HG03520 (cell line): Measurements from ENCODE around the gene TTLL10.
"Not testable (repeated sequence)": the region's sequence is repeated elsewhere in the genome, so short reads cannot be mapped to it uniquely, and the experiment has no call there.

Experiments
- ATAC-seq: cut with Tn5 transposase; IDR thresholded peaks from one replicate; pipeline ENCODE4 v1.9.1; 2021; ENCODE audit warnings: mild to moderate bottlenecking, moderate library complexity; ENCODE audit not compliant: unreplicated experiment

Gene TTLL10

DNA sequence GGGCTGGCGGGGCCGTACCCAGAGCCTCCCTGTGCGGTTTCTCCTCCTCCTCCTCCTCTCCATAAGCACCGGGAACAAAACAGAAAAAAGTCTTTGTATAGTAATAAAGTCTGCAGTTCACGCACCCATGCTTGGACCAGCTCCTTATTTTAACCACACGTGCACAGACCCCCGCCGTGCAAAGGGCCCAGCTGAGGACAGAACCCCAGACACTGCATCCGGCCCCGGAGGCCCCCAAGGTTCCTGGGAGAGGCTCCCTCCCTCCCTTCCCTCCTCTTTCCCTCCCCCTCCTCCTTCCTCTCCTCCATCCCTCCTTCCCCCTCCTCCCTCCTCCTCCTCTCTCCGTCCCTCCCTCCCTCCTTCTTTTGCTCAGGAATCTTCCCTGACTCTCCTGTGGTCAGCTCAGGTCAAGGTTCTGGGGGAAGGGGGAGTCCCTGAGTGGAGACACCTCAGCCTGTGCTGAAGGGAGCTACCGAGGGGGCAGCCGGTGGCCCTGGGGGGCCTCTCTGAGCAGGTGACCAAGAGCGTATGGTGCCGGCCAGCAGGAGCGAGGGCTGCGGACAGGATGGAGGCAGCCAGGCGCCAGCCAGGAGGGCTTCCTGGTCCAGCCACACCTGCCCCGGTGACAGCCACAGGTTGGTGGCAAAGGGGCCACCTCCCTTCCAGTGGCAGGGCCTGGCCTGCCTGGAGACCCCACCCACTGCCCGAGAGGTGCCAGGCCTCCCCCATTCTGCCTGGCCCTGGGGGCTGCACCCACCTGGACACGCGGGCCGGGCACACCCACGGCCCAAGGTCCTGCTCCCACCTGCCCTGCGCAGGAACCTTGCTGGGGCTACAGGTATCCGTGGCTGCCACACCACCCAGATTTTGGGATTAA, 3.2 kb upstream of the TTLL10 start:
- no peak for ATAC-seq

DNA sequence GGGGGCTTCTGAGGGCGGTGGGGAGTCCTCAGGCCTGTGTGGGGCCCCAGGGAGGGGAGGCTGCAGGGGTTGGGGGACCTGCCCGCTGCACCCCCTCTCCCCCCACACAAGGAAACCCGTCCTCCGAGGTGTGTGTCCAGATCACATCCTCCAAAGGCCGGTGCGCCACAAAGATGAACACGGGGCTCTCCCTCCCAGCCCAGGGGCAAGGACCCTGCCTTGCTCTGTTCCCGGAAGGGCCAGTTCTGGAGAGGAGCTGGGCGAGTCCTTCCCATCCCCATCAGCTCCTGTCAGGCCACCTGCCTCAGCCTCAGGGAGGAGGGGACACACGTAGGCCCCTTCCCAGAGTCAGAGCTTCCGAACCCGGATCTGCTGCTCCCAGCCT, 2.5 kb upstream of the TTLL10 start:
- no peak for ATAC-seq

DNA sequence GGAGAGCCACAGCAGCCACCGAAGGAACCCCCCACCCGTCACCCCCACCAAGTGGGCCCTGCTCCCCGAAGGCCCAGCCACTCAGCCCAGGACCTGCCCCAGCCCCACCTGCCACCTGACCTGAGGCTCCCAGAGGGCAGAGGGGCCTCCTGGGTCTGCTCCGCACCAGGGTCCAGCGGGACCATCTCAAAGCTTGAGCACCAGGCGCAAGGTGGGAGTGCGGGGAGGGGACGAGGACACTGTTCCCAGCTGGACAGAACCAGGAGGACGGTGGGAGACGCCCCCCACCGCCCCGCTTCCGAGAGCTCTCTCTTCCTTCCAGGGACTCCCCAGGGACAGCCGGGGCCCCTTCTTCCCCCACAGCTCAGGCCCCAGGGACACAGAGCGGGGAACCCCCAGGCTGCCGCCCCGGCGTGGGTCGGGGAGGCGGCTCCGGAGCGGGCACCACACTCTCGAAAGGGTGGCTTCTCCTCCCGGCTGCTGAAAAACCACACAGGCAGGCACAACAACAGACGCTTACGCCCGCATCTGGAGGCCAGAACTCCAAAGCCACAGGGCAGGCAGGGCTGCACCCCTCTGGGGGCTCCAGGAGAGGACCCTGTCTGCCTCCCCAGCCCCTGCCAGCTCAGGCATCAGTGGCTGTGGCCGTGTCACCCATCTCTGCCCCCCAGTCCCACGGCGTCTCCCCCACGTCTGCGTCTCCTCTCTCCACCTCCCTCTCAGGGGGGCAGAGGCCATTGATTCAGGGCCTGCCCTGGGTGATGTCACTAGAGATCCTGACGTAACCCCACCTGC, 1.9 kb upstream of the TTLL10 start:
- ATAC-seq, result no peak

DNA sequence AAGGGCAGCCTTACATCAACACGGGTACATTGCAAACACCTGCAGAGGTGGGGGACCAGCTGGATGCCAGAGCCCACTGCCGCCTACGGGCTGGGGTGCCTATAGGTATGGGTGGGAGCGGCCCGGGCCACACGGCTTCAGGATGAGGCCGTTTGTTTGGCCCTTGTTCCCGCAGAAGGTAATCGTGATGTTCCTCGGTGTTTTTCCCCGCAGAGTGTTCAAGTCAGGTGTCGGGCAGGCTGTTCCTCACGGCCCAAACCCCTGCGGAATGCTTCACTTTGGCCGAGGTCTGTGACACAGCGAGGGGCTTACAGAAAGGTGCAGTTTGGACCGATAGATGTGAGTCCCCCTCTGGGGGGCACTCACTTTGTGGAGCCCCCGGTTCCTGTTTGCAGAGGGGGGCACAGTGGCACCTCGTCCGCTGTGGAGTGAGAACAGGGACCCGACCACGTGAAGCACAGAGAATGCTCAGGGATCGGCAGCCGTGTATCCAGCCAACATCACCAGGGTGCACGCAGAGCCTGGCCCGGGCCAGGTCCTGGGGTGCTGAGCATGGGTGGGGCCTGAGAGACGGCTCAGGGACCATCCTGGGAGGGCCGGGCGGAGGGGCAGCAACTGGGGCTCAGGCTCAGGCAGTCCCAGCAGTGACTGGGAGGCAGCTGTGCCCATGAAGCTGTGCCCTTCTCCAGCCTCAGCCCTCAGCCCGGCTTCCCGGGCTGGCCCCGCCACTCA, 453 bp upstream of the TTLL10 start:
- ATAC-seq, result no peak

DNA sequence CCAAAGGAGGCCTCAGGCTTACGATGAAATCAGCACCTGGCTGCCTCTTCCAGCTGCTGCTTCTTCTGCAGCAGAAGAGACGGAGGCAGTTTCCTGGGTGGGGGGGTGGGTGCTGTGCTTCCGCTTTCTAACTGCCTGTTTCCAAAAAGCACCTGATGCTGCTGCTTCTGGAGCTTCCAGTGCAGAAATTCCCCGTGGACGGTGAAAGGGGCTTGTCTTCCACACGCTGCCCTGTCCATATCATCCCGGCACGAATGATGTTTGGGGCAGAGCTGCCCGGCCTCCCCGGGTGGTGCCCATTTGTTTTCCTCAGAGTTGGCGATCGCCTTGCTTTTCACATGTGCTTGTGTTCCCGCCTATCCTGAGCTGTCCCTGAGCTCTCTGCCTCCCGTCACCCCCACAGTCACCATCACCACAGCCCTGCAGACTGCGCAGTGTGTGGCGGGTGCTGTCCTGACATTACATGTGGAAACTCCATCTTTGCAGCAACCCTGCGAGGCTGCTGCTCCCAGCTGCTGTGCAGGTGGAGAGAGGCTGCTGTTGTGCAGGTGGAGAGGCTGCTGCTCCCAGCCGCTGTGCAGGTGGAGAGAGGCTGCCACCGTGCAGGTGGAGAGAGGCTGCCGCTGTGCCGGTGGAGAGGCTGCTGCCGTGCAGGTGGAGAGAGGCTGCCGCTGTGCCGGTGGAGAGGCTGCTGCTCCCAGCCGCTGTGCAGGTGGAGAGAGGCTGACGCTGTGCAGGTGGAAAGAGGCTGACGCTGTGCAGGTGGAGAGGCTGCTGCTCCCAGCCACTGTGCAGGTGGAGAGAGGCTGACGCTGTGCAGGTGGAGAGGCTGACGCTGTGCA, 1.8 kb downstream of the TTLL10 start:
- no peak for ATAC-seq

DNA sequence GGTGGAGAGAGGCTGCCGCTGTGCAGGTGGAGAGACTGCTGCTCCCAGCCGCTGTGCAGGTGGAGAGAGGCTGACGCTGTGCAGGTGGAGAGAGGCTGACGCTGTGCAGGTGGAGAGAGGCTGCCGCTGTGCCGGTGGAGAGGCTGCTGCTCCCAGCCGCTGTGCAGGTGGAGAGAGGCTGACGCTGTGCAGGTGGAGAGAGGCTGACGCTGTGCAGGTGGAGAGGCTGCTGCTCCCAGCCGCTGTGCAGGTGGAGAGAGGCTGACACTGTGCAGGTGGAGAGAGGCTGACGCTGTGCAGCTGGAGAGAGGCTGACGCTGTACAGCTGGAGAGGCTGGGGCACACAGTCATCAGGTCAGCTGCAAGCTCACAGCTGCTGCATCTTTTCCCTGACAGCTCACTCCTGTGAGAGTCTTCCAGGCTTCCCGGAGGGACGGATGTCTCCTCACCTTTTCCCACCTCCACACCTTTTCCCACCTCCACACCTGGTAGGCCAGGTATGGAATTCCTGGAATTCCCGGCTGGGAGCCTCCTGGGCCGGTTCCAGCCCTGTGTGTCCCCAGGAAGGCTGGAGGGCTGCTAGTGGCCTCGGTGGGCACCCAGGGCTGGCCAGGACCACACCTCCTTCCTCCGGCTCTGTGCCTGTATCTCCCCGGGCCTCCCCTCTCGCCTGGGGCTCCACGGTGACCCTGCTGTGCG, 2.5 kb downstream of the TTLL10 start:
- ATAC-seq, result not testable (repeated sequence)

DNA sequence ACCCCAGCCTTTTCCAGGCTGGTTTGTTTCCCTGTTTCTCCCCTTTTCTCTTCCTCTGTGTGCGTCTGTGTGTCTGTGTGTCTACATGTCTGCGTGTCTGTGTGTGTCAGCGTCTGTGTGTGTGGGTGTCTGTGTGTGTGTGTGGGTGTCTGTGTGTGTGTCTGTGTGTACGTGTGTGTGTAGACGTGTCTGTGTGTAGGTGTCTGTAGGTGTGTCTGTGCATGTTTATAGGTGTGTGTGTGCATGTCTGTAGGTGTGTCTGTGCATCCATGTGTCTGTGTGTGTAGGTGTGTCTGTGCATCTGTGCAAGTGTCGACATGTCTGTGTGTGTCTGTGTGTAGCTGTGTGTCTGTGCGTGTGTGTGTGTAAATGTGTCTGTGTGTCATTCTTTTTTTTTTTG, 3.3 kb downstream of the TTLL10 start:
- ATAC-seq, result no peak

DNA sequence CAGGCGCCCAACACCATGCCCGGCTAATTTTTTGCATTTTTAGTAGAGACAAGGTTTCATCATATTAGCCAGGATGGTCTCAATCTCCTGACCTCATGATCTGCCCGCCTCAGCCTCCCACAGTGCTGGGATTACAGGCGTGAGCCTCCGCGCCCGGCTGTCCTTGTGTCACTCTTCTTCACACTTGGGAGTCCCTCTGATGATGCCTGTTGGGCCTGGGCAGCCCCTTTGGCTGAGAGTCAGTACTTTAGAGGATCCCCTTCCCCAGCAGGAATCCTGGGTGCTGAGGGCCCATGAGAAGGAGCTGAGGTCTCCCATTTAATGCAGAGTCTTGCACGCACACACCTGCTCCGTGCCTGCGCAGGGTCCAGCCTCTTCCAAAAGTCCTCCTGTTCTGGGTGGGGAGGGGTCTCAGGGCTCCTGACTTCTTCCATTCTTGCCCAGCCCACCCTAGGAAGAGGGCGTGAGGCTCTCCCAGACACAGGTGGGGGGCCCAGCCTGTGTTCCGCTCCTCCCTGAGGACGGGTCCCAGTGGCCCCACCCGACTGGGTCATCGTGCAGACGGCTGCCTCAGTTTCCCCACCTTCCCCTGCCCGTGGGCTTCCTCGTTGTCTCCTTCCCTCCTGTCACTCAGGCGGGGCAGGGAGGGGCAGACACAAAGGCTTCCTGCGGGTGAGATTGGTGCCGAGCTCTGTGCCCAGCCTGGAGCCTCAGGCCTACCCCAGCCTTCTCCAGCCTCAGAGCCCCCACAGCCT, 3.9 kb downstream of the TTLL10 start:
- no peak for ATAC-seq

DNA sequence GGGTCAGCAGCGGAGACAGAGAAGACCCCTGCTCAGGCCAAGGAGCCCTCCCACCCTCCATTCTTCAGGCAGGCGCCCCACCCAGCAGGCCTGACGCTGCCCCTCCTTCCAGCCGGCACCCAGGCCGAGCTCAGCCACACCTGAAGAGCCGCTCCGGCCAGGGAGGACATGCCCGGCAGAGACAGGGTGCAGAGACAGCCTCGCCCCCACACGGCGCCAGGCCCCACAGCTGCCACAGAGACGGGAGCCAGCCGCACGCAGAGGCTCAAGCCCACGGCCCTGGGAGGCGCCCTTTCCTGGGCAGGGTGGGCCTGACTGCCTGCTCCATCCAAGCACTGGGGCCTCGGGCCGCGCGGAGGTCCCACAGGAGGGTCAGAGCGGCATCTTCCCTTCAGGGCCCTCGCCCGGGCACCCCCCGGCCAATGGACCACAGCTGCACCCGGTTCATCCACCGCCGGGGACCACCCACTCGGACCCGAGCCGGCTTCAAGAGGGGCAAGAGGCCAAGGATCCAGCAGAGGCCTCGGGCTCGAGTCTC, 5.2 kb downstream of the TTLL10 start:
- ATAC-seq, result no peak

DNA sequence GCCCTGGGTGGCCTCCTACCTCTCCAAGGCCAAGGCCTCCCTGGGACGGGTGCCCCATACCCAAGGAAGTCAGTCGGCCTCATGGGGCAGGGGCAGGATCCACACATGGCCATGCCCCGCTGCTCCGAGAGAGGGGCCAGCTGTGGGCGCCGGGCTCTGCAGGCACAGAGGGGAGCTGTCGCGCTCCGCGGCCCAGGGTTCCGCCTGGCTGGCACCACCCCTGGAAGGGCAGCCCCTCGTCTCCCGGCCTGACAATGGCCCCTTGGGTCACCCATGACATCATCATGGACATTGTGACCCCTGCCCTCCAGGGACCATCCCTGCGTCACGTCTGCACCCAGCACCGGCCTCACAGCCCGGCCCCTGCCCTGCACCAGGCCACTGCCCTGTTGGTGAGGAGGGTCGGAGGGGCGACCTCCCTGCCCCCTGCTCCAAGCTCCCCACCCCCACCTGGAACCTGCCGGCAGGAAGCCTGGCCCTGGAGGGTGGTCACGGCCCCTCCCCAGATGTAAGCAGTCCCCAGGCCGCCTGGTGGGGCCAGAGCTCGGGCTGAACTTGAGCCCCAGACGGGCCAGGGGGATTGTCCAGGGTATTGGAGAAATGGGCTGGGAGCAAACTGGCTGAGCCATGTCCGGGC, 5.8 kb downstream of the TTLL10 start:
- ATAC-seq, result no peak

DNA sequence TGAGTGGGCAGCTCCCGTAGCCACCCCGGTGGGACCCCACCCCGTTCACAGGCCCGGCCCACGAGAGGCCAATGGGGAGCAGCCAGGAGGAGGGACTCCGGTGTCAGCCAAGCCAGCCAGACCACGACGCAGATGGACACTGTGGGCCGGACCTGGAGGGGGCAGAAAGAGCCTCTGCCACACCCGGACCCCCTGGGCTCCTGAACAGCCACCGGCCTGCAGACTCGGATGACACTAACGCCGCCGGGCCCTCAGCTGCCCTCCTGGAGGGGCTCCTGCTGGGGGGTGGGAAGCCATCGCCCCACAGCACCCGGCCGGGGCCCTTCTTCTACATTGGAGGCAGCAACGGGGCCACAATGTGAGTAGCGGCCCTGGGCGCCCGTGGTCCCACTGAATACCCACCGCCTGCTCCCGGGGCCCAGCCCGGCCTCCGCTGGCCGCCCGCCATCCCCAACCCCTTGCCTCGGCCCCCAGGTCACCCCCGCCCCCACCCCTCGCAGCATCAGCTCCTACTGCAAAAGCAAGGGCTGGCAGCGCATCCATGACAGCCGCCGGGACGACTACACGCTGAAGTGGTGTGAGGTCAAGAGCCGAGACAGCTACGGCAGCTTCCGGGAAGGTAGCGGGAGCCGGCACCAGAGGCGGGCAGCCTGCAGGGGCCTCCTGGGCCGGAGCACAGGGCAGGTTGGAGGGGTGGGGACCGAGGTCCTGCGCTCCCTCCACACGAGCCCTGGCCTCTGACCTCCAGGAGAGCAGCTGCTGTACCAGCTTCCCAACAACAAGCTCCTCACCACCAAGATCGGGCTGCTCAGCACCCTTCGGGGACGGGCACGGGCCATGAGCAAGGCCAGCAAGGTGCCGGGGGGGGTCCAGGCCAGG, 6.5 kb downstream of the TTLL10 start:
- ATAC-seq, result no peak

DNA sequence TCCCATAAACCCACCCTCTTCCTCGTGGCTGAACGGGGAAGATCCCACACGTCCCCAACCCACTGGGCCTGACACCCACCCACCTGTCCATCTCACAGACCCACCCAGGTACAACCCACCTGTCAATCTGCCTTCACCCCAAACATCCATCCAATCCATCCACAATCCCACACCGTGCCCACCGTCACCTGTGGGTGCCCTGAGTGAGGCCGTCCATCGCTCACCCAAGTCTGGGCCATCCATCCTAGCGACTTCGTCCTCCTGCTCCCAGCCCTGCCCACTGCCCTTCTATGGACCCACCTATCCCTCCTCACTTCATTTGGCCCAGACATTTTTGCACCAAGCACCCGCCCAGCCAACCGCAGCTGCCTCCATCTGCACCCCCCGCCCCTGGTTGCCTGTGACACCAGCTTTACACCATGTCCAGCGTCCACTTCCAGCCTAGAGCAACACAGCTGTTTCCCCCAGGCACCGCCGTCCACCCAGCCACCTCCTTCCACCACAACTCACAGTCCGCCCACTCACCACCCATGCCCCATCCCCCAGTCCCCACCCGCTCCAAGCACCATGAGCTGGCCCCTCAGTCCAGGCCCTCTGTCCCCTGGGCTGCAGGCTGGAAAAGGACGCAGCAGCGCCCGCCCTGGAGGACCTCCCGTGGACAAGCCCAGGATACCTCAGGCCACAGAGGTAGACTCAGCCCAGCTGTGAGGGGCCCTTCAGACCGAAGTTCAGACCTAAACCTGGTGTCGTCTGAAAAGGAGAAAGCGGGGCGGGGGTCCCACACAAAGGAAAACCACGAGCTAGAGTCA, 7.7 kb downstream of the TTLL10 start:
- no peak for ATAC-seq

DNA sequence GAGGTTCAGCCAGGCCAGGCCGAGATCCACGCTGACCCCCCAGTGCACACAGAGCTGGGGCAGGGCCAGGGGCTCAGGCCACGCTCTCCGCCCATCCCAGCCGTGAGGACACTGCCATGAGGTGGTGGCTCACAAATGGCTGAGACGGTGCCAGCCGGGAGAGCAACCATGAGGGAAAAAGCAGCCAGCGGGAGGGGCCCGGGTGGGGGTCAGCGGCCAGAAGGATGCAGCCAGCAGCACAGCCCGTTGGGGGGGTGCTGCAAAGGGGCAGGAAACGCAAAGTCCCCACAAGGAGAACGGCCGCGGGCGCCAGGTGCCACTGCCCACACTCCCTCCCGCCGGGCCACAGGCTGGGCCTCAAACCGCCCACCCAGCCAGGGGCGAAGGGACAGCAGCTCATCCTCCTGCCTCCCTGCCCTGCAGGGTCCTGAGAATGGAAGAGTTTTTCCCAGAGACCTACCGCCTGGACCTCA, 8.3 kb downstream of the TTLL10 start:
- no peak for ATAC-seq

DNA sequence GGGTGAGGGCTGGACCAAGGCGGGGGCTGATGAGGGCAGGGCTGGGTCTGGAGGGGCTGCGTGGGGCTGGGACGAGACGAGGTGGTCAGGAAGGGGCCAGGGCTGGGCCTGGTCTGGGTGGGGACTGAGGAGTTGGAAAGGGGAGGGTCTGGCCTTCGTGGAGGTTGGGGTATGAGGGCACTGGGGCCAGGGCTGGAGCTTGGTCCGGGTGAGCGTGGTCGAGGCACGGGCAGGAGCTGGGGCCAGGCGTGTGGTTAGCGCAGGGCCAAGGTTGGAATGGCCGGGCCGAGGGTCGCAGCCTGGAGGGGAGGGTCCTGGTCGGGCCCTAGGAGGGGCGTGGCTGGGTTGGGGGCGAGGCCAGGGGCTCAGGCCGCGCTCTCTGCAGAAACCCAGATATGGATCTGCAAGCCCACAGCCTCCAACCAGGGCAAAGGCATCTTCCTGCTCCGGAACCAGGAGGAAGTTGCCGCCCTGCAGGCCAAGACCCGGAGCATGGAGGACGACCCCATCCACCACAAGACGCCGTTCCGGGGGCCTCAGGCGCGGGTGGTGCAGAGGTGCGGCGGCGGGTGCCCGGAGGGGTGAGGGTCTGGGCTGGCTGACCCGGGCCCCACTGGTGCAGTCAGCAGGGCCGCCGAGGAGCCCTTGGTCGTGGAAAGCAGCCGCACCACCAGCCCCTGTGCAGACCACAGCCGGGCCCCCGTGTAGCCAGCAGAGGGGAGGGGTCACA, 9.0 kb downstream of the TTLL10 start:
- ATAC-seq, result no peak

DNA sequence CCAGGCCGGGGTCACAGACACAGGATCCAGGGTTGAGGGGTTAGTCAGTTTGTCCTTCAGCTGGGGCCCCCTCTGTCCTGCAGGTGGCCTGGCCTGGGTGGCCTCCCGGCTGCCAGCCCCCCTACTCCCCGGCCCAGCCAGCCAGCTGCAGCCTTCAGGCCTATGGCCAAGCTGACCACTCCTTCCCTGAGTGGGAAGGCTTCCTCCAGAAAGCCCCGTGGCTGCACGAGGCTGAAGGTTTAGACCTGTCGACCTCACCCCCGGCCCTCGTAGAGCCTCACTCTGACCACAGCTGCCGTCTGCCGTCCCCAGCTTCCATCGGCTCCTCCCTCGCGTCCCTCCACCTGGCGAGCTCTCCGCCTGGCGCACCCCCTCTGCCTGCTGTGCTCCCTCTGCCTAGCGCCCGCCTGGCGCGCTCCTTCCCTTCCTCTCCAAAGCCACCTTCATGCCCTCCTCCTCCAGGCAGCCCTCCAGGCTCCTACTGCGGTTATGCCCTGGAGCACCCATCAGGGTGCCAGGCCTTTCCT, 9.6 kb downstream of the TTLL10 start:
- no peak for ATAC-seq
